Measurements from ENCODE around the gene CLIC3.

CLIC3 gene

GRCh38 chr9:137001857-137002645 is 5.7 kb upstream of the CLIC3 start:
- Histone ChIP-seq H3K4me3 (ENCODE audit: low read depth, low read length, poor library complexity, severe bottlenecking) (no peak overlapping the region), H3K9me2 (ENCODE audit: low read depth, low read length) (no peaks in the 10 kb centered on the region), H3F3A (ENCODE audit: insufficient read depth, low read length) (no peaks in the 10 kb centered on the region), H3K79me2 (ENCODE audit: insufficient read depth, low read length) (no peaks in the 10 kb centered on the region), H4K20me1 (ENCODE audit: insufficient read depth, low read length) (no peaks in the 10 kb centered on the region), H3K9me3 (ENCODE audit: low read length) (no peaks in the 10 kb centered on the region), H3K27me3 (ENCODE audit: insufficient read depth, low read length) (no peaks in the 10 kb centered on the region), H3K4me1 (ENCODE audit: insufficient read depth, low read length, severe bottlenecking) (peaks cover 7% of the 10 kb centered on the region), H3K36me3 (ENCODE audit: insufficient read depth, low read length) (no peaks in the 10 kb centered on the region), H3K9ac (ENCODE audit: low read length) (no peak overlapping the region), H3K4me2 (ENCODE audit: low read length) (no peak overlapping the region), H3K27ac (ENCODE audit: low read depth, low read length, poor library complexity, severe bottlenecking) (no peak overlapping the region), H2AFZ (ENCODE audit: low read length) (no peak overlapping the region)
- TF ChIP-seq CTCF (IDR thresholded peaks at IDR 0.05; ENCODE audit: low read length) (no peak), EZH2 (IDR thresholded peaks at IDR 0.05; ENCODE audit: borderline replicate concordance, low read length) (no peak)

- TF ChIP-seq CTCF (IDR thresholded peaks at IDR 0.05; ENCODE audit: low read length): no peak
- TF ChIP-seq EZH2 (IDR thresholded peaks at IDR 0.05; ENCODE audit: borderline replicate concordance, low read length): no peak
- Histone ChIP-seq H2AFZ (ENCODE audit: low read length) (no peak overlapping the region), H3K36me3 (ENCODE audit: insufficient read depth, low read length) (no peaks in the 10 kb centered on the region), H4K20me1 (ENCODE audit: insufficient read depth, low read length) (no peaks in the 10 kb centered on the region), H3K4me1 (ENCODE audit: insufficient read depth, low read length, severe bottlenecking) (peaks cover 15% of the 10 kb centered on the region), H3K9me2 (ENCODE audit: low read depth, low read length) (no peaks in the 10 kb centered on the region), H3K4me3 (ENCODE audit: low read depth, low read length, poor library complexity, severe bottlenecking) (no peak overlapping the region), H3K9ac (ENCODE audit: low read length) (no peak overlapping the region), H3K27ac (ENCODE audit: low read depth, low read length, poor library complexity, severe bottlenecking) (no peak overlapping the region), H3K27me3 (ENCODE audit: insufficient read depth, low read length) (no peaks in the 10 kb centered on the region), H3K4me2 (ENCODE audit: low read length) (no peak overlapping the region), H3F3A (ENCODE audit: insufficient read depth, low read length) (no peaks in the 10 kb centered on the region), H3K9me3 (ENCODE audit: low read length) (no peaks in the 10 kb centered on the region), H3K79me2 (ENCODE audit: insufficient read depth, low read length) (no peaks in the 10 kb centered on the region)
Observed at GRCh38 chr9:137000177-137000930, 4.0 kb upstream of the CLIC3 start.

GRCh38 chr9:136997830-136998234 is 1.5 kb upstream of the CLIC3 start:
- Histone ChIP-seq H3K9ac (ENCODE audit: low read length) (no peak overlapping the region), H3K27ac (ENCODE audit: low read depth, low read length, poor library complexity, severe bottlenecking) (no peak overlapping the region), H2AFZ (ENCODE audit: low read length) (no peak overlapping the region), H4K20me1 (ENCODE audit: insufficient read depth, low read length) (no peaks in the 10 kb centered on the region), H3K9me3 (ENCODE audit: low read length) (no peaks in the 10 kb centered on the region), H3K4me3 (ENCODE audit: low read depth, low read length, poor library complexity, severe bottlenecking) (no peak overlapping the region), H3K9me2 (ENCODE audit: low read depth, low read length) (no peaks in the 10 kb centered on the region), H3K4me1 (ENCODE audit: insufficient read depth, low read length, severe bottlenecking) (peaks cover 24% of the 10 kb centered on the region), H3K4me2 (ENCODE audit: low read length) (no peak overlapping the region), H3K79me2 (ENCODE audit: insufficient read depth, low read length) (no peaks in the 10 kb centered on the region), H3F3A (ENCODE audit: insufficient read depth, low read length) (no peaks in the 10 kb centered on the region), H3K36me3 (ENCODE audit: insufficient read depth, low read length) (no peaks in the 10 kb centered on the region; the same call in 1 of the 2 replicates), H3K27me3 (ENCODE audit: insufficient read depth, low read length) (no peaks in the 10 kb centered on the region)
- TF ChIP-seq EZH2 (IDR thresholded peaks at IDR 0.05; ENCODE audit: borderline replicate concordance, low read length): no peak
- no peak for TF ChIP-seq CTCF (IDR thresholded peaks at IDR 0.05; ENCODE audit: low read length)
